GM18858 (cell line): ENCODE measurements around the gene CDK2.

Source experiments
- ATAC-seq: cut with Tn5 transposase; IDR thresholded peaks from one replicate; pipeline ENCODE4 v1.9.1; 2021; ENCODE audit not compliant: unreplicated experiment

Gene CDK2

GRCh38 chr12:56011509-56012090 lies 45.0 kb downstream of the CDK2 start:
- no peak for ATAC-seq

GRCh38 chr12:56013482-56013881 lies 46.9 kb downstream of the CDK2 start:
- ATAC-seq = no peak

GRCh38 chr12:56014205-56014604 lies 47.6 kb downstream of the CDK2 start:
- ATAC-seq = no peak

GRCh38 chr12:56017181-56017580 lies 50.6 kb downstream of the CDK2 start:
- no peak for ATAC-seq

GRCh38 chr12:56018356-56018755 lies 51.7 kb downstream of the CDK2 start:
- no peak for ATAC-seq

GRCh38 chr12:56020423-56021184 lies 54.0 kb downstream of the CDK2 start, which contains the start of gene IKZF4:
Gene IKZF4 (plus strand): TSS chr12:56021043. CDS start chr12:56021494, 451 bp downstream.
- no peak for ATAC-seq

GRCh38 chr12:56021889-56022497 lies 55.4 kb downstream of the CDK2 start:
- no peak for ATAC-seq
